ENCODE data around the gene MALT1.

MALT1 gene

DNA sequence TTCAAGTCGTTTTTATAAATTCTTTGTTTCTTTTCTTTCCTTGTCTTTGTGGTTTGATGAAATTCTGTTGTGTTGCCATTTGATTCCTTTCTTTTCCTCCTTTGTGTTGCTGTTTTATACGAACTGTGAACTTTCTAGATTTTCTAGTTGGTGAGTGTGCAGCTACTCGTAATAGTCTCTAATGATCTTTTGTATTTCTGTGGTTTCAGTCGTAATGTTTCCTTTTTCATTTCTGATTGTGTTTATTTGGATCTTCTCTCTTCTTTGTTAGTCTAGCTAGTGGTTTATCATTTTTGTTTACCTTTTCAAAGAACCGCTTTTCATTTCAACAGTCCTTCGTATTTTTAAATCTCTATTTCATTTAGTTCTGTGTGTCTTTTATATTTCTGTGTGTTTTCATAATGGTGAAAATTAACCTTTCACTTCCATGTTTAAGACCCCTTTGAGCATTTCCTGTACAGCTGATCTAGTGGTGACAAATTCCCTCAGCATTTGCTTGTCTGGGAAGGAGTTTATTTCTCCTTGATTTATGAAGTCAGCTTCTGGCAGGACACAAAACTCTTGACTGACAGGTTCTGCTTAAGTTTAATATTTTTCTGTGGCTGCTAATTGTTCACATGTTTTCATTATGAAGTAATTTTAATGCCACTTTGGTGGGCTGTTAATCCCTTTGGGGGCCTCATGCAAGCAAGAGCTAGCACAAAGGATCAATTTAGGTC is 16.2 kb upstream of the MALT1 start:
- TF ChIP-seq, protein P1, sequence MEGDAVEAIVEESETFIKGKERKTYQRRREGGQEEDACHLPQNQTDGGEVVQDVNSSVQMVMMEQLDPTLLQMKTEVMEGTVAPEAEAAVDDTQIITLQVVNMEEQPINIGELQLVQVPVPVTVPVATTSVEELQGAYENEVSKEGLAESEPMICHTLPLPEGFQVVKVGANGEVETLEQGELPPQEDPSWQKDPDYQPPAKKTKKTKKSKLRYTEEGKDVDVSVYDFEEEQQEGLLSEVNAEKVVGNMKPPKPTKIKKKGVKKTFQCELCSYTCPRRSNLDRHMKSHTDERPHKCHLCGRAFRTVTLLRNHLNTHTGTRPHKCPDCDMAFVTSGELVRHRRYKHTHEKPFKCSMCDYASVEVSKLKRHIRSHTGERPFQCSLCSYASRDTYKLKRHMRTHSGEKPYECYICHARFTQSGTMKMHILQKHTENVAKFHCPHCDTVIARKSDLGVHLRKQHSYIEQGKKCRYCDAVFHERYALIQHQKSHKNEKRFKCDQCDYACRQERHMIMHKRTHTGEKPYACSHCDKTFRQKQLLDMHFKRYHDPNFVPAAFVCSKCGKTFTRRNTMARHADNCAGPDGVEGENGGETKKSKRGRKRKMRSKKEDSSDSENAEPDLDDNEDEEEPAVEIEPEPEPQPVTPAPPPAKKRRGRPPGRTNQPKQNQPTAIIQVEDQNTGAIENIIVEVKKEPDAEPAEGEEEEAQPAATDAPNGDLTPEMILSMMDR (IDR thresholded peaks at IDR 0.05) = no peak
- no peak for TF ChIP-seq ZFX (IDR thresholded peaks at IDR 0.05; ENCODE audit: borderline replicate concordance)
- H3K27ac ChIP-seq = no peak overlapping the region

DNA sequence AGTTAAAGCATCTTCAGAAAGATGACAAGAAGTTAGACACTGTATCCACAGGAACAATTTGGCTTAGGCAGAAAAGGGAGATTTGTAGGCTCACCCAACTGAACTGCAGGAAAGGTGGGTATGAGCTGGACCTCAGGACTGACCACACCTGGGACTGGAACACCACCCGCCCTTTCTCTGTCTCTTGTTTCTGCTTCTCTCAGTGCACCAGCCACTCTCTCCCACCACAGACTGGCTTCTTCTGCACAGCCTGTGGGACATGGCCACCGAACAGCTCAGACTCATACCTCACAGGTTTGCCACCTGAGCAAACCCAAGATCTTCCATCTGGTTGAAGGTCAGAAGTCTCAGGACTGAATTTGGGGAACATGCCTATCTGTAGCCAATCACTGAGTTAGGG is 14.2 kb upstream of the MALT1 start:
- TF ChIP-seq, protein P1 (IDR thresholded peaks at IDR 0.05) = no peak
- TF ChIP-seq ZFX (IDR thresholded peaks at IDR 0.05; ENCODE audit: borderline replicate concordance) = no peak
- H3K27ac ChIP-seq = no peak overlapping the region

DNA sequence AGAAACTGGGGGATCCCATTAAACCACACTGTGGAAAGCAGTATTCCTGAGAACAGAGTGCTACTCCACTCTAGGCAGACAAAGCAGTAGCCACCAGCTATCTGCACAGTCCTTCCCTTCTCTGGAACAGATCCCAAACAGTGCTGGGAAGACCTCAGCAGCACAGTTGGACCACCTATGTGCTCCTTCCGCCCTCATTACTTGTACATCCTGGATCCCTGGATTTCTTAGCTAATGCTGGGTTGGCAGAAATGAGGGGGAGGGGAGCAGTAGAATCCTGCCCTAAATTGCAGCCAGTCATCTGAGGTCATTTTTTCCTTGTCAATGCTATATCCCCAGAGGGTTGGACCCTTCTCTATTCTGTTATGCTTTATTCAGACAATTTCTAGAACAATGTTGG is 13.8 kb upstream of the MALT1 start:
- H3K27ac ChIP-seq = no peak overlapping the region
- no peak for TF ChIP-seq ZFX (IDR thresholded peaks at IDR 0.05; ENCODE audit: borderline replicate concordance)
- TF ChIP-seq, protein P1 (IDR thresholded peaks at IDR 0.05) = no peak

DNA sequence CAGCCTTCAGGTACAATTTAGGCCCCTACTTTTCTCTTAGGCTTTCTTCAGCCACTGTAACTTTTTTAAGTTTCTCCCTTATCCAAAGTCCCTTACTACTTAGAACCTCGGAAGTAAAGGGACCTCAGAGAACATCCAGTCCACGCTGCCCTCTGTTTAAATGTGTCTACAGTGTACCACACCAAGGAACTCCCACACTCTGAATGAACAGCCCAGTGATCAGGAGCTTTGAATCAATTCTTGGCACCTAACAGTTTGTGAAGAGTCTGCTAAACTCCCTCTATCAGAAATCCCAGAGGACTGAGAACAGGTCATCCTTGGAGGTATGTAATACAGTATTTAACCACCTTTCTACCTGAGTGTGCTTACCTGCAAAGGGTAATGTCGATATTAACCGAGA is 11.6 kb upstream of the MALT1 start:
- TF ChIP-seq, protein P1 (IDR thresholded peaks at IDR 0.05) = no peak
- TF ChIP-seq ZFX (IDR thresholded peaks at IDR 0.05; ENCODE audit: borderline replicate concordance) = no peak
- no peak overlapping the region for H3K27ac ChIP-seq

DNA sequence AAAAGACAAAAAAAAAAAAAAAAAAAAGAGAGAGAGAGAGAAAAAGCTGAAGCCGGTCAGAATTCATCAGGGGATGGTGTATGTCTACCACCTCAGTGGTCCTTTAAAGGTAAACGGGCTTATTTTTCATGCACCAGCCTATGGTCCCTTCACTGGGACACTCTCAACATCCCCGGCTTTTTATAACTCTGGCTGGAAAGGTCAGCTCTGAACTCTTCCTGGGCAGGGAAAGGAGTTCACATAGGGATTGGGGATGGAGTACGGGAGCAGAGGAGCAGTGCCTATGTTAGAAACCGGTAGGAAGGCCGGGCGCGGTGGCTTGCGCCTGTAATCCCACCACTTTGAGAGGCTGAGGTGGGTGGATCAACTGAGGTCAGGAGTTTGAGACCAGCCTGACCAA is 10.3 kb upstream of the MALT1 start:
- no peak overlapping the region for H3K27ac ChIP-seq
- TF ChIP-seq, protein P1 (IDR thresholded peaks at IDR 0.05) = no peak
- TF ChIP-seq ZFX (IDR thresholded peaks at IDR 0.05; ENCODE audit: borderline replicate concordance) = no peak

DNA sequence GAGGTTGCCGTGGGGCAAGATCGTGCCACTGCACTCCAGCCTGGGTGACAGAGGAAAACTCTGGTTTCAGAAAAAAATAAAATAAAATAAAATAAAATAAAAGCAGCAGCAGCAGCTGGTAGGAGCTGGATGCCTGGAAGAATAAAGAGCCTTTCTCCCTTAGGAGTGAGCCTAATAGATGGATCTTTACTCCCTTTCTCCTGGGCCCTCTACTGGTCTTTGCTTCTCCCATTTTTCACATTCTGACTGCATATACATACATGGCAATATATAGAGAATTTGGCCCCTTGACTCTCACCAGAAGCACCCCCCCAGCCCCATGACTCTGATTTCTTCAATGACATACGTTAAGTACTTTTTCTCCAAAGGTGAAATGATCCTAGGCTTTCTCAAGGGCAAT is 9.8 kb upstream of the MALT1 start:
- no peak for TF ChIP-seq ZFX (IDR thresholded peaks at IDR 0.05; ENCODE audit: borderline replicate concordance)
- TF ChIP-seq, protein P1 (IDR thresholded peaks at IDR 0.05) = no peak
- no peak overlapping the region for H3K27ac ChIP-seq

DNA sequence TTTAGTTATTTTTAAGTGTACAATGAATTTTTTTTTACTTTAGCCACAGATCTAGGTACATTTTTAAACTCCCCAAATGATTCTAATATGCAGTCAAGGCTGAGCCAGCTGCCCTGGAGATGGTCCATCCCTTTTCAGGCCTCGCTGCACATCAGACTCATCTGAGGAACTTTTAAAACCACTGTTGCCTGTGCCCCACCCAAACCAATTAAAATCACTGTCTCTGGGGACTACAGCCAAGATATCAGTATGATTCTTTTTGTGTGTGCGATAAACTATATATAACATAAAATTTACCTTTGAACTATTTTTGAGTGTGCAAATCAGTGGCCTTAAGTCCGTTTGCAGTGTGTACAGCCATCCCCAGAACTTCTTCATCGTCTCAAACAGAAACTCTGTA is 9.1 kb upstream of the MALT1 start:
- H3K27ac ChIP-seq = no peak overlapping the region
- TF ChIP-seq ZFX (IDR thresholded peaks at IDR 0.05; ENCODE audit: borderline replicate concordance) = no peak
- TF ChIP-seq, protein P1 (IDR thresholded peaks at IDR 0.05) = no peak
